HEK293 (cell line): Measurements from ENCODE around the gene GPS1.

ENCODE experiments used
- CTCF ChIA-PET: fragments of 350-600 bp; formaldehyde crosslinking; extraction: SDS; loops from one replicate; lab custom pipeline; 2021; ENCODE audit warnings: antibody characterized with exemption; lab: Yijun Ruan, JAX
- POLR2A ChIA-PET: fragments of 300-600 bp; formaldehyde crosslinking; extraction: SDS; loops from one replicate; lab custom pipeline; 2020; ENCODE audit warnings: antibody characterized with exemption, inconsistent platforms; lab: Yijun Ruan, JAX
- H3K27ac ChIP-seq: fragments of 200-500 bp; sonication (Bioruptor generic); 2 replicates; pipeline ENCODE4 v1.5.1; 2014; ENCODE audit warnings: low read depth, low read length, control low read depth, inconsistent platforms; ENCODE audit errors: extremely low read depth
- H3K36me3 ChIP-seq, 2 experiments: fragments of 200-500 bp in 1 of 2; sonication (Bioruptor generic) in 1 of 2; 1 replicate in 1 of 2; 2 replicates in 1 of 2; pipeline ENCODE4 v1.5.1; 2014 to 2017; ENCODE audit warnings: inconsistent platforms in 2 of 2, low read length in 2 of 2; ENCODE audit not compliant: control insufficient read depth in 2 of 2, insufficient read depth in 1 of 2
- H3K4me1 ChIP-seq: fragments of 200-500 bp; sonication (Bioruptor generic); 2 replicates; pipeline ENCODE4 v1.5.1; 2014; ENCODE audit warnings: mild to moderate bottlenecking, low read length, inconsistent platforms; ENCODE audit not compliant: control insufficient read depth, insufficient read depth
- H3K4me3 ChIP-seq: 2 replicates; pipeline ENCODE4 v1.5.1; 2011; ENCODE audit warnings: low read depth, mild to moderate bottlenecking, control low read depth, low read length, moderate library complexity
- H3K9me3 ChIP-seq: fragments of 200-500 bp; sonication (Bioruptor generic); 2 replicates; pipeline ENCODE4 v1.5.1; 2014; ENCODE audit warnings: low read depth, low read length, inconsistent platforms; ENCODE audit not compliant: control insufficient read depth, insufficient read depth
- GLIS2 ChIP-seq: fragments of 450-650 bp; formaldehyde crosslinking; IDR thresholded peaks from 2 replicates; pipeline ENCODE4 v1.5.1; 2016; ENCODE audit warnings: missing biosample characterization, missing genetic modification characterization
- KLF10 ChIP-seq: fragments of 450-650 bp; IDR thresholded peaks from 2 replicates; pipeline ENCODE4 v1.5.1; 2018; ENCODE audit warnings: missing biosample characterization, mild to moderate bottlenecking, missing genetic modification characterization
- KLF8 ChIP-seq: fragments of 450-650 bp; formaldehyde crosslinking; IDR thresholded peaks from 2 replicates; pipeline ENCODE4 v1.5.1; 2016; ENCODE audit warnings: missing biosample characterization, missing genetic modification characterization
- SETDB1 ChIP-seq: IDR thresholded peaks from one replicate; pipeline ENCODE4 v1.6.1; 2017; ENCODE audit warnings: mild to moderate bottlenecking, low read length, moderate library complexity, mixed read lengths; ENCODE audit not compliant: insufficient read length
- SP2 ChIP-seq: fragments of 450-650 bp; formaldehyde crosslinking; IDR thresholded peaks from 2 replicates; pipeline ENCODE4 v1.5.1; 2016; ENCODE audit warnings: missing biosample characterization, missing genetic modification characterization
- WT1 ChIP-seq: fragments of 450-650 bp; formaldehyde crosslinking; IDR thresholded peaks from 2 replicates; pipeline ENCODE4 v1.5.1; 2016; ENCODE audit warnings: missing biosample characterization, missing genetic modification characterization
- ZBTB17 ChIP-seq: fragments of 450-650 bp; formaldehyde crosslinking; IDR thresholded peaks from 2 replicates; pipeline ENCODE4 v1.5.1; 2016; ENCODE audit warnings: missing biosample characterization, missing genetic modification characterization
- ZBTB20 ChIP-seq: fragments of 450-650 bp; formaldehyde crosslinking; IDR thresholded peaks from 2 replicates; pipeline ENCODE4 v1.5.1; 2016; ENCODE audit warnings: missing biosample characterization, missing genetic modification characterization
- ZNF214 ChIP-seq: fragments of 450-650 bp; formaldehyde crosslinking; IDR thresholded peaks from 2 replicates; pipeline ENCODE4 v1.5.1; 2017; ENCODE audit warnings: missing biosample characterization, mild to moderate bottlenecking, missing genetic modification characterization, borderline replicate concordance
- ZNF335 ChIP-seq: fragments of 450-650 bp; formaldehyde crosslinking; conservative IDR thresholded peaks from 2 replicates; pipeline ENCODE4 v1.5.1; 2016; ENCODE audit warnings: missing biosample characterization, missing genetic modification characterization
- ZNF544 ChIP-seq: fragments of 450-650 bp; formaldehyde crosslinking; IDR thresholded peaks from 2 replicates; pipeline ENCODE4 v1.5.0; 2017; ENCODE audit warnings: missing biosample characterization, missing genetic modification characterization
- ZNF549 ChIP-seq: fragments of 450-650 bp; IDR thresholded peaks from 2 replicates; pipeline ENCODE4 v1.5.1; 2018; ENCODE audit warnings: missing biosample characterization, missing genetic modification characterization, mild to moderate bottlenecking, inconsistent platforms, moderate library complexity
- ZNF600 ChIP-seq: fragments of 450-650 bp; formaldehyde crosslinking; IDR thresholded peaks from 2 replicates; pipeline ENCODE4 v1.5.1; 2016; ENCODE audit warnings: missing biosample characterization, missing genetic modification characterization
- ZNF777 ChIP-seq: fragments of 450-650 bp; formaldehyde crosslinking; IDR thresholded peaks from 2 replicates; pipeline ENCODE4 v1.5.1; 2017; ENCODE audit warnings: missing biosample characterization, missing genetic modification characterization, borderline replicate concordance
- TF ChIP-seq, protein P1 (sequence below): fragments of 450-650 bp; formaldehyde crosslinking; optimal IDR thresholded peaks from 2 replicates; pipeline ENCODE3; 2016; ENCODE audit warnings: missing biosample characterization, mild to moderate bottlenecking, missing genetic modification characterization
- TF ChIP-seq, protein P2 (sequence below): sonication (generic); formaldehyde crosslinking; IDR thresholded peaks from 2 replicates; pipeline ENCODE4 v1.8.1; 2022; ENCODE audit warnings: mild to moderate bottlenecking, moderate library complexity, missing genetic modification reagents
- TF ChIP-seq, protein P3 (sequence below): fragments of 450-650 bp; formaldehyde crosslinking; conservative IDR thresholded peaks from 2 replicates; pipeline ENCODE4 v1.5.1; 2016; ENCODE audit warnings: low read depth, missing biosample characterization, missing genetic modification characterization
- TF ChIP-seq, protein P4 (sequence below): fragments of 450-650 bp; formaldehyde crosslinking; IDR thresholded peaks from 2 replicates; pipeline ENCODE4 v1.5.1; 2016; ENCODE audit warnings: missing biosample characterization, missing genetic modification characterization
- TF ChIP-seq, protein P5 (sequence below): fragments of 450-650 bp; formaldehyde crosslinking; IDR thresholded peaks from 2 replicates; pipeline ENCODE4; 2016; ENCODE audit warnings: missing biosample characterization, missing genetic modification characterization
- TF ChIP-seq, protein P6 (sequence below): fragments of 450-650 bp; formaldehyde crosslinking; conservative IDR thresholded peaks from 2 replicates; pipeline ENCODE4 v1.5.1; 2016; ENCODE audit warnings: low read depth, missing biosample characterization, missing genetic modification characterization

The GPS1 gene

DNA sequence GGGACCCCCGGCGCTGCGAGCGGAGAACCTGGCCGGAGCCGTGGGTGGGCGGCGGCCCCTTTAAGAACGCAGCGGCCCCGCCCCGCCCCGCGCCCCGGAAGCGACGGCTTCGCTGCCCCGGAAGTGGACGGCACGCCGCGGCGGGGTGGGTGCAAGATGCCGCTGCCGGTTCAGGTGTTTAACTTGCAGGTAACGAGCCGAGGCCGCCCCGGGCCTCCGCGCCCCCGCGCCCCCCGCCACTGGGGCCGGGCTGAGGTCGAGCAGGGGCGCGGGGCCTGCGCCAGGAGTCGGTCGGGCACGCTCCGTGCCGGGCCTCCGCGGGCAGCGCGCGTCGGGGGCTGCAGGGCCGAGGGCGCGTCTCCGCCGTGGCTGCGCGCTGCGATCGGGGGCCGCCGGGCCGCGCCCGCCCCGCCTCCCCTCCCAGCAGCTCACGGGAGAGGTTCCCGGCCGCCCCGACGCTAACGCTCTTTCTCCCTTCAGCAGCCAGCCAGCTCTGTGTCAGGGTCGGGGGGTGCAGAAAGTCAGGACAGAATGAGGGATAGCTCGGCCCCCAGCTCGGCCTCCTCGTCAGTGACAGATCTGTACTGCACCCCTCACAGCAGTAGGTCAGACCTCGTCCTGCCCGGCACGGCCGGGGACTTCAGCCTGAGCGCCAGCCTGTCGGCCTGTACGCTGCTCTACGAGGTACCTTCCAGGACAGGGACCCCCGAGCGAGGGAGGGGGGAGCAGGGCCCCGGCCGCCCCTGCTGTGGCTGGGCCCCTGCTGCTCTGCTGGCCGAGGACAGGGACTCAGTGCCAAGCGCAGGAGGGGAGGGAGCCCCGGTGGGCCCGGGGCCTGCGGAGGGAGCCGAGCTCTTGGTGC lies at the start of gene GPS1, which contains the start of gene RFNG:
Gene GPS1 (plus strand): TSS at position 123 of the 862 bp plus-strand sequence. CDS start 34 bp downstream, at position 157.
Gene RFNG (minus strand): TSS at position 36 of the 862 bp plus-strand sequence. CDS start 45 bp downstream, outside the sequence.
- ChIA-PET CTCF (interaction anchor here (0.5 to 0.7 kb wide), 3 partner anchors 14 to 145 kb away, joined by 3 read pairs; partner anchors contain the start of gene DCXR), POLR2A (interaction anchor here (0.5 to 14.2 kb wide), 9 partner anchors 10 to 244 kb away, joined by 3 to 96 read pairs (median 4); partner anchors contain the start of genes DCXR, DUS1L, FASN and RAC3)
- H3K4me3 ChIP-seq: peak within 1 kb of the TSS; percentile 83
- no peaks in the 10 kb centered on the region for H3K9me3 ChIP-seq
- H3K36me3 ChIP-seq: peaks cover 0 to 78% of the 10 kb centered on the region in 2 experiments; a peak in 2 of 3 replicates
- peak within 1 kb of the TSS; percentile 73 for H3K27ac ChIP-seq
- H3K4me1 ChIP-seq: peaks cover 7% of the 10 kb centered on the region
- no peak for TF ChIP-seq ZNF214 (tag by site-specific recombination)
- TF ChIP-seq, protein P1, sequence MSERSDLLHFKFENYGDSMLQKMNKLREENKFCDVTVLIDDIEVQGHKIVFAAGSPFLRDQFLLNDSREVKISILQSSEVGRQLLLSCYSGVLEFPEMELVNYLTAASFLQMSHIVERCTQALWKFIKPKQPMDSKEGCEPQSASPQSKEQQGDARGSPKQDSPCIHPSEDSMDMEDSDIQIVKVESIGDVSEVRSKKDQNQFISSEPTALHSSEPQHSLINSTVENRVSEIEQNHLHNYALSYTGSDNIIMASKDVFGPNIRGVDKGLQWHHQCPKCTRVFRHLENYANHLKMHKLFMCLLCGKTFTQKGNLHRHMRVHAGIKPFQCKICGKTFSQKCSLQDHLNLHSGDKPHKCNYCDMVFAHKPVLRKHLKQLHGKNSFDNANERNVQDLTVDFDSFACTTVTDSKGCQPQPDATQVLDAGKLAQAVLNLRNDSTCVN (tag by site-specific recombination): peak; percentile 66
- TF ChIP-seq ZBTB20: peak; percentile 41; the same call in 1 of the 2 replicates
- TF ChIP-seq ZBTB17 (tag by site-specific recombination): 0 out of 2 replicates have a peak, but pooled peaks have one; percentile 14
- TF ChIP-seq ZNF777 (tag by site-specific recombination): no peak
- no peak for TF ChIP-seq ZNF549 (tag by site-specific recombination)
- peak; percentile 76 for TF ChIP-seq GLIS2
- TF ChIP-seq, protein P2, sequence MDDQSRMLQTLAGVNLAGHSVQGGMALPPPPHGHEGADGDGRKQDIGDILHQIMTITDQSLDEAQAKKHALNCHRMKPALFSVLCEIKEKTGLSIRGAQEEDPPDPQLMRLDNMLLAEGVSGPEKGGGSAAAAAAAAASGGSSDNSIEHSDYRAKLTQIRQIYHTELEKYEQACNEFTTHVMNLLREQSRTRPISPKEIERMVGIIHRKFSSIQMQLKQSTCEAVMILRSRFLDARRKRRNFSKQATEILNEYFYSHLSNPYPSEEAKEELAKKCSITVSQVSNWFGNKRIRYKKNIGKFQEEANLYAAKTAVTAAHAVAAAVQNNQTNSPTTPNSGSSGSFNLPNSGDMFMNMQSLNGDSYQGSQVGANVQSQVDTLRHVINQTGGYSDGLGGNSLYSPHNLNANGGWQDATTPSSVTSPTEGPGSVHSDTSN (CRISPR knock-in tag): peak; percentile 55; the same call in 1 of the 2 replicates
- TF ChIP-seq KLF10 (tag by site-specific recombination): peak; percentile 40; the same call in 1 of the 2 replicates
- no peak for TF ChIP-seq ZNF544 (tag by site-specific recombination)
- TF ChIP-seq SP2 (tag by site-specific recombination): peak; percentile 48
- no peak for TF ChIP-seq SETDB1
- TF ChIP-seq KLF8 (tag by site-specific recombination): peak; percentile 20; the same call in 1 of the 2 replicates
- TF ChIP-seq, protein P3, sequence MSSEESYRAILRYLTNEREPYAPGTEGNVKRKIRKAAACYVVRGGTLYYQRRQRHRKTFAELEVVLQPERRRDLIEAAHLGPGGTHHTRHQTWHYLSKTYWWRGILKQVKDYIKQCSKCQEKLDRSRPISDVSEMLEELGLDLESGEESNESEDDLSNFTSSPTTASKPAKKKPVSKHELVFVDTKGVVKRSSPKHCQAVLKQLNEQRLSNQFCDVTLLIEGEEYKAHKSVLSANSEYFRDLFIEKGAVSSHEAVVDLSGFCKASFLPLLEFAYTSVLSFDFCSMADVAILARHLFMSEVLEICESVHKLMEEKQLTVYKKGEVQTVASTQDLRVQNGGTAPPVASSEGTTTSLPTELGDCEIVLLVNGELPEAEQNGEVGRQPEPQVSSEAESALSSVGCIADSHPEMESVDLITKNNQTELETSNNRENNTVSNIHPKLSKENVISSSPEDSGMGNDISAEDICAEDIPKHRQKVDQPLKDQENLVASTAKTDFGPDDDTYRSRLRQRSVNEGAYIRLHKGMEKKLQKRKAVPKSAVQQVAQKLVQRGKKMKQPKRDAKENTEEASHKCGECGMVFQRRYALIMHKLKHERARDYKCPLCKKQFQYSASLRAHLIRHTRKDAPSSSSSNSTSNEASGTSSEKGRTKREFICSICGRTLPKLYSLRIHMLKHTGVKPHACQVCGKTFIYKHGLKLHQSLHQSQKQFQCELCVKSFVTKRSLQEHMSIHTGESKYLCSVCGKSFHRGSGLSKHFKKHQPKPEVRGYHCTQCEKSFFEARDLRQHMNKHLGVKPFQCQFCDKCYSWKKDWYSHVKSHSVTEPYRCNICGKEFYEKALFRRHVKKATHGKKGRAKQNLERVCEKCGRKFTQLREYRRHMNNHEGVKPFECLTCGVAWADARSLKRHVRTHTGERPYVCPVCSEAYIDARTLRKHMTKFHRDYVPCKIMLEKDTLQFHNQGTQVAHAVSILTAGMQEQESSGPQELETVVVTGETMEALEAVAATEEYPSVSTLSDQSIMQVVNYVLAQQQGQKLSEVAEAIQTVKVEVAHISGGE: 0 out of 2 replicates have a peak, but pooled peaks have one; percentile 39
- TF ChIP-seq, protein P4, sequence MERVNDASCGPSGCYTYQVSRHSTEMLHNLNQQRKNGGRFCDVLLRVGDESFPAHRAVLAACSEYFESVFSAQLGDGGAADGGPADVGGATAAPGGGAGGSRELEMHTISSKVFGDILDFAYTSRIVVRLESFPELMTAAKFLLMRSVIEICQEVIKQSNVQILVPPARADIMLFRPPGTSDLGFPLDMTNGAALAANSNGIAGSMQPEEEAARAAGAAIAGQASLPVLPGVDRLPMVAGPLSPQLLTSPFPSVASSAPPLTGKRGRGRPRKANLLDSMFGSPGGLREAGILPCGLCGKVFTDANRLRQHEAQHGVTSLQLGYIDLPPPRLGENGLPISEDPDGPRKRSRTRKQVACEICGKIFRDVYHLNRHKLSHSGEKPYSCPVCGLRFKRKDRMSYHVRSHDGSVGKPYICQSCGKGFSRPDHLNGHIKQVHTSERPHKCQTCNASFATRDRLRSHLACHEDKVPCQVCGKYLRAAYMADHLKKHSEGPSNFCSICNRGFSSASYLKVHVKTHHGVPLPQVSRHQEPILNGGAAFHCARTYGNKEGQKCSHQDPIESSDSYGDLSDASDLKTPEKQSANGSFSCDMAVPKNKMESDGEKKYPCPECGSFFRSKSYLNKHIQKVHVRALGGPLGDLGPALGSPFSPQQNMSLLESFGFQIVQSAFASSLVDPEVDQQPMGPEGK: peak; percentile 71; the same call in 1 of the 2 replicates
- TF ChIP-seq, protein P5, sequence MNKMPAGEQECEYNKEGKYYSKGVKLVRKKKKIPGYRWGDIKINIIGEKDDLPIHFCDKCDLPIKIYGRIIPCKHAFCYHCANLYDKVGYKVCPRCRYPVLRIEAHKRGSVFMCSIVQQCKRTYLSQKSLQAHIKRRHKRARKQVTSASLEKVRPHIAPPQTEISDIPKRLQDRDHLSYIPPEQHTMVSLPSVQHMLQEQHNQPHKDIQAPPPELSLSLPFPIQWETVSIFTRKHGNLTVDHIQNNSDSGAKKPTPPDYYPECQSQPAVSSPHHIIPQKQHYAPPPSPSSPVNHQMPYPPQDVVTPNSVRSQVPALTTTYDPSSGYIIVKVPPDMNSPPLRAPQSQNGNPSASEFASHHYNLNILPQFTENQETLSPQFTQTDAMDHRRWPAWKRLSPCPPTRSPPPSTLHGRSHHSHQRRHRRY (tag by site-specific recombination): peak; percentile 27; the same call in 1 of the 2 replicates
- TF ChIP-seq WT1 (tag by site-specific recombination): no peak
- TF ChIP-seq, protein P6, sequence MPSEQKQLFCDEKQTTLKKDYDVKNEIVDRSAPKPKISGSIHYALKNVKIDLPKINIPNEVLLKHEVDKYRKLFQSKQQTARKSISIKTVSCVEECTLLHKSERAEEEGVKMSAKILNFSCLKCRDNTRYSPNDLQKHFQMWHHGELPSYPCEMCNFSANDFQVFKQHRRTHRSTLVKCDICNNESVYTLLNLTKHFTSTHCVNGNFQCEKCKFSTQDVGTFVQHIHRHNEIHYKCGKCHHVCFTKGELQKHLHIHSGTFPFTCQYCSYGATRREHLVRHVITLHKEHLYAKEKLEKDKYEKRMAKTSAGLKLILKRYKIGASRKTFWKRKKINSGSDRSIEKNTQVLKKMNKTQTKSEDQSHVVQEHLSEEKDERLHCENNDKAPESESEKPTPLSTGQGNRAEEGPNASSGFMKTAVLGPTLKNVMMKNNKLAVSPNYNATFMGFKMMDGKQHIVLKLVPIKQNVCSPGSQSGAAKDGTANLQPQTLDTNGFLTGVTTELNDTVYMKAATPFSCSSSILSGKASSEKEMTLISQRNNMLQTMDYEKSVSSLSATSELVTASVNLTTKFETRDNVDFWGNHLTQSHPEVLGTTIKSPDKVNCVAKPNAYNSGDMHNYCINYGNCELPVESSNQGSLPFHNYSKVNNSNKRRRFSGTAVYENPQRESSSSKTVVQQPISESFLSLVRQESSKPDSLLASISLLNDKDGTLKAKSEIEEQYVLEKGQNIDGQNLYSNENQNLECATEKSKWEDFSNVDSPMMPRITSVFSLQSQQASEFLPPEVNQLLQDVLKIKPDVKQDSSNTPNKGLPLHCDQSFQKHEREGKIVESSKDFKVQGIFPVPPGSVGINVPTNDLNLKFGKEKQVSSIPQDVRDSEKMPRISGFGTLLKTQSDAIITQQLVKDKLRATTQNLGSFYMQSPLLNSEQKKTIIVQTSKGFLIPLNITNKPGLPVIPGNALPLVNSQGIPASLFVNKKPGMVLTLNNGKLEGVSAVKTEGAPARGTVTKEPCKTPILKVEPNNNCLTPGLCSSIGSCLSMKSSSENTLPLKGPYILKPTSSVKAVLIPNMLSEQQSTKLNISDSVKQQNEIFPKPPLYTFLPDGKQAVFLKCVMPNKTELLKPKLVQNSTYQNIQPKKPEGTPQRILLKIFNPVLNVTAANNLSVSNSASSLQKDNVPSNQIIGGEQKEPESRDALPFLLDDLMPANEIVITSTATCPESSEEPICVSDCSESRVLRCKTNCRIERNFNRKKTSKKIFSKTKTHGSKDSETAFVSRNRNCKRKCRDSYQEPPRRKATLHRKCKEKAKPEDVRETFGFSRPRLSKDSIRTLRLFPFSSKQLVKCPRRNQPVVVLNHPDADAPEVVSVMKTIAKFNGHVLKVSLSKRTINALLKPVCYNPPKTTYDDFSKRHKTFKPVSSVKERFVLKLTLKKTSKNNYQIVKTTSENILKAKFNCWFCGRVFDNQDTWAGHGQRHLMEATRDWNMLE (tag by site-specific recombination): peak; percentile 31; the same call in 1 of the 2 replicates
- TF ChIP-seq ZNF600 (tag by site-specific recombination): peak; percentile 50; the same call in 1 of the 2 replicates
- peak; percentile 44 for TF ChIP-seq ZNF335
